Neuron (in vitro differentiated cells): ENCODE data around the gene TRPM4.
"Not testable (repeated sequence)": the region's sequence is repeated elsewhere in the genome, so short reads cannot be mapped to it uniquely, and the experiment has no call there.

ENCODE experiments used
- H2AFZ ChIP-seq: one replicate; pipeline ENCODE4 v1.6.1; 2013; ENCODE audit warnings: low read depth, mild to moderate bottlenecking, inconsistent platforms, low read length, moderate library complexity
- H3K27me3 ChIP-seq: one replicate; pipeline ENCODE4 v1.6.1; 2013; ENCODE audit warnings: low read length; ENCODE audit not compliant: insufficient read depth
- H3K36me3 ChIP-seq: one replicate; pipeline ENCODE4 v1.6.1; 2013; ENCODE audit warnings: low read length; ENCODE audit not compliant: insufficient read depth
- H3K4me1 ChIP-seq: one replicate; pipeline ENCODE4 v1.6.1; 2013; ENCODE audit warnings: low read length; ENCODE audit not compliant: insufficient read depth
- H3K4me3 ChIP-seq: 2 replicates; pipeline ENCODE4 v1.5.1; 2013; ENCODE audit warnings: mild to moderate bottlenecking, low read length, moderate library complexity
- H3K9me3 ChIP-seq: one replicate; pipeline ENCODE4 v1.6.1; 2013; ENCODE audit warnings: low read length

TRPM4 gene

GRCh38 chr19:49196527-49197240, 39.1 kb downstream of the TRPM4 start:
- no peaks in the 10 kb centered on the region for H3K4me1 ChIP-seq
- no peak overlapping the region for H3K4me3 ChIP-seq
- H2AFZ ChIP-seq = no peak overlapping the region
- H3K9me3 ChIP-seq = no peaks in the 10 kb centered on the region
- H3K27me3 ChIP-seq = no peaks in the 10 kb centered on the region
- peaks cover 57% of the 10 kb centered on the region for H3K36me3 ChIP-seq

GRCh38 chr19:49200238-49200862, 42.8 kb downstream of the TRPM4 start:
- H3K9me3 ChIP-seq = no peaks in the 10 kb centered on the region
- H3K4me1 ChIP-seq = no peaks in the 10 kb centered on the region
- H3K4me3 ChIP-seq = no peak overlapping the region
- peaks cover 60% of the 10 kb centered on the region for H3K36me3 ChIP-seq
- H2AFZ ChIP-seq = no peak overlapping the region
- H3K27me3 ChIP-seq = no peaks in the 10 kb centered on the region

GRCh38 chr19:49201042-49201441, 43.5 kb downstream of the TRPM4 start:
- Histone ChIP-seq H3K4me1 (no peaks in the 10 kb centered on the region), H3K27me3 (no peaks in the 10 kb centered on the region), H3K36me3 (peaks cover 66% of the 10 kb centered on the region), H3K4me3 (no peak overlapping the region), H3K9me3 (no peaks in the 10 kb centered on the region), H2AFZ (no peak overlapping the region)

- H3K9me3 ChIP-seq = no peaks in the 10 kb centered on the region
- H3K36me3 ChIP-seq = peaks cover 54% of the 10 kb centered on the region
- H2AFZ ChIP-seq = no peak overlapping the region
- no peaks in the 10 kb centered on the region for H3K27me3 ChIP-seq
- no peak overlapping the region for H3K4me3 ChIP-seq
- no peaks in the 10 kb centered on the region for H3K4me1 ChIP-seq
These were observed 47.5 kb downstream of the TRPM4 start for GRCh38 chr19:49205114-49205513.

GRCh38 chr19:49209502-49209901, 51.9 kb downstream of the TRPM4 start:
- not testable (repeated sequence) for H3K4me1 ChIP-seq, H2AFZ ChIP-seq, H3K27me3 ChIP-seq, H3K4me3 ChIP-seq, H3K9me3 ChIP-seq
- peaks cover 55% of the 10 kb centered on the region for H3K36me3 ChIP-seq

GRCh38 chr19:49210108-49210900, 52.7 kb downstream of the TRPM4 start:
- Histone ChIP-seq H2AFZ (no peak overlapping the region), H3K9me3 (no peaks in the 10 kb centered on the region), H3K4me1 (no peaks in the 10 kb centered on the region), H3K36me3 (peaks cover 53% of the 10 kb centered on the region), H3K4me3 (no peak overlapping the region), H3K27me3 (no peaks in the 10 kb centered on the region)

GRCh38 chr19:49210901-49211451, 53.4 kb downstream of the TRPM4 start:
- Histone ChIP-seq H3K4me1 (no peaks in the 10 kb centered on the region), H3K4me3 (no peak overlapping the region), H3K36me3 (peaks cover 48% of the 10 kb centered on the region), H3K27me3 (no peaks in the 10 kb centered on the region), H3K9me3 (no peaks in the 10 kb centered on the region), H2AFZ (no peak overlapping the region)

GRCh38 chr19:49212016-49212701, 54.6 kb downstream of the TRPM4 start:
- no peaks in the 10 kb centered on the region for H3K27me3 ChIP-seq
- no peaks in the 10 kb centered on the region for H3K4me1 ChIP-seq
- H3K4me3 ChIP-seq = no peak overlapping the region
- peaks cover 43% of the 10 kb centered on the region for H3K36me3 ChIP-seq
- H3K9me3 ChIP-seq = no peaks in the 10 kb centered on the region
- H2AFZ ChIP-seq = no peak overlapping the region

- peaks cover 38% of the 10 kb centered on the region for H3K36me3 ChIP-seq
These were observed 56.2 kb downstream of the TRPM4 start for GRCh38 chr19:49213791-49214190.

GRCh38 chr19:49214701-49215100, 57.1 kb downstream of the TRPM4 start:
- no peak overlapping the region for H2AFZ ChIP-seq
- H3K4me3 ChIP-seq = no peak overlapping the region

More at GRCh38 chr19:49213791-49214190, 56.2 kb downstream of the TRPM4 start:
- Histone ChIP-seq H3K4me1 (no peaks in the 10 kb centered on the region), H3K4me3 (no peak overlapping the region), H3K9me3 (no peaks in the 10 kb centered on the region), H2AFZ (no peak overlapping the region), H3K27me3 (no peaks in the 10 kb centered on the region)

GRCh38 chr19:49216071-49216470, 58.5 kb downstream of the TRPM4 start:
- Histone ChIP-seq H2AFZ (no peak overlapping the region), H3K36me3 (peaks cover 25% of the 10 kb centered on the region), H3K9me3 (no peaks in the 10 kb centered on the region), H3K27me3 (no peaks in the 10 kb centered on the region), H3K4me3 (no peak overlapping the region), H3K4me1 (no peaks in the 10 kb centered on the region)

More at GRCh38 chr19:49214701-49215100, 57.1 kb downstream of the TRPM4 start:
- Histone ChIP-seq H3K9me3 (no peaks in the 10 kb centered on the region), H3K36me3 (peaks cover 38% of the 10 kb centered on the region), H3K27me3 (no peaks in the 10 kb centered on the region), H3K4me1 (no peaks in the 10 kb centered on the region)

GRCh38 chr19:49217382-49217781, 59.8 kb downstream of the TRPM4 start:
- Histone ChIP-seq H3K27me3 (no peaks in the 10 kb centered on the region), H3K4me1 (no peaks in the 10 kb centered on the region)

More at GRCh38 chr19:49217382-49217781, 59.8 kb downstream of the TRPM4 start:
- peaks cover 12% of the 10 kb centered on the region for H3K36me3 ChIP-seq
- H2AFZ ChIP-seq = no peak overlapping the region
- no peaks in the 10 kb centered on the region for H3K9me3 ChIP-seq
- H3K4me3 ChIP-seq = no peak overlapping the region
